Sigmoid colon (tissue), 4 donors: ENCODE measurements around the gene TKT.

Experiments used
- POLR2A ChIP-seq, 2 donors: fragments of 450-650 bp; IDR thresholded peaks; one replicate each; pipeline ENCODE4 v1.6.1; 2016; ENCODE audit warnings: antibody characterized with exemption in 2 of 2, mild to moderate bottlenecking in 2 of 2, moderate library complexity in 2 of 2
- POLR2AphosphoS5 ChIP-seq, 4 donors: sonication (generic); formaldehyde crosslinking; IDR thresholded peaks; one replicate each; pipeline ENCODE4 v1.6.1; 2017; ENCODE audit warnings: antibody characterized with exemption in 4 of 4
- TF ChIP-seq, protein P1 (sequence below), 4 experiments: fragments of 450-650 bp in 3 of 4; fragments of 200-600 bp in 1 of 4; IDR thresholded peaks; one replicate each; pipeline ENCODE4 v1.5.1; 2016 to 2019; ENCODE audit warnings: antibody characterized with exemption in 4 of 4, mild to moderate bottlenecking in 3 of 4, moderate library complexity in 2 of 4

GRCh38 chr3:53303549-53303948 lies 47.7 kb upstream of the TKT start:
- TF ChIP-seq, protein P1, sequence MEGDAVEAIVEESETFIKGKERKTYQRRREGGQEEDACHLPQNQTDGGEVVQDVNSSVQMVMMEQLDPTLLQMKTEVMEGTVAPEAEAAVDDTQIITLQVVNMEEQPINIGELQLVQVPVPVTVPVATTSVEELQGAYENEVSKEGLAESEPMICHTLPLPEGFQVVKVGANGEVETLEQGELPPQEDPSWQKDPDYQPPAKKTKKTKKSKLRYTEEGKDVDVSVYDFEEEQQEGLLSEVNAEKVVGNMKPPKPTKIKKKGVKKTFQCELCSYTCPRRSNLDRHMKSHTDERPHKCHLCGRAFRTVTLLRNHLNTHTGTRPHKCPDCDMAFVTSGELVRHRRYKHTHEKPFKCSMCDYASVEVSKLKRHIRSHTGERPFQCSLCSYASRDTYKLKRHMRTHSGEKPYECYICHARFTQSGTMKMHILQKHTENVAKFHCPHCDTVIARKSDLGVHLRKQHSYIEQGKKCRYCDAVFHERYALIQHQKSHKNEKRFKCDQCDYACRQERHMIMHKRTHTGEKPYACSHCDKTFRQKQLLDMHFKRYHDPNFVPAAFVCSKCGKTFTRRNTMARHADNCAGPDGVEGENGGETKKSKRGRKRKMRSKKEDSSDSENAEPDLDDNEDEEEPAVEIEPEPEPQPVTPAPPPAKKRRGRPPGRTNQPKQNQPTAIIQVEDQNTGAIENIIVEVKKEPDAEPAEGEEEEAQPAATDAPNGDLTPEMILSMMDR (IDR thresholded peaks at IDR 0.05) = no peak
- TF ChIP-seq POLR2A (IDR thresholded peaks at IDR 0.05) = no peak
- TF ChIP-seq POLR2AphosphoS5 (IDR thresholded peaks at IDR 0.05) = no peak
